Germinal center (tissue), 1 donor: ENCODE data around the gene IL1R2.

Source experiments
- DNase-seq: peaks from one replicate; pipeline ENCODE4 v3.0.0; 2012; ENCODE audit warnings: mixed read lengths, low spot score

The IL1R2 gene, protein sequence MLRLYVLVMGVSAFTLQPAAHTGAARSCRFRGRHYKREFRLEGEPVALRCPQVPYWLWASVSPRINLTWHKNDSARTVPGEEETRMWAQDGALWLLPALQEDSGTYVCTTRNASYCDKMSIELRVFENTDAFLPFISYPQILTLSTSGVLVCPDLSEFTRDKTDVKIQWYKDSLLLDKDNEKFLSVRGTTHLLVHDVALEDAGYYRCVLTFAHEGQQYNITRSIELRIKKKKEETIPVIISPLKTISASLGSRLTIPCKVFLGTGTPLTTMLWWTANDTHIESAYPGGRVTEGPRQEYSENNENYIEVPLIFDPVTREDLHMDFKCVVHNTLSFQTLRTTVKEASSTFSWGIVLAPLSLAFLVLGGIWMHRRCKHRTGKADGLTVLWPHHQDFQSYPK

GRCh38 chr2:101991721-101992145 is at the start of gene IL1R2:
Gene IL1R2, plus strand, starts transcription at chr2:101991960. Its CDS starts 16,616 bp downstream, at chr2:102008576.
- no peak for DNase-seq

GRCh38 chr2:101942851-101943250 is 48.9 kb upstream of the IL1R2 start:
- no peak for DNase-seq

- DNase-seq = no peak
Observed at GRCh38 chr2:101946372-101947039, 45.3 kb upstream of the IL1R2 start.

GRCh38 chr2:101947374-101947773 is 44.4 kb upstream of the IL1R2 start:
- no peak for DNase-seq

DNA sequence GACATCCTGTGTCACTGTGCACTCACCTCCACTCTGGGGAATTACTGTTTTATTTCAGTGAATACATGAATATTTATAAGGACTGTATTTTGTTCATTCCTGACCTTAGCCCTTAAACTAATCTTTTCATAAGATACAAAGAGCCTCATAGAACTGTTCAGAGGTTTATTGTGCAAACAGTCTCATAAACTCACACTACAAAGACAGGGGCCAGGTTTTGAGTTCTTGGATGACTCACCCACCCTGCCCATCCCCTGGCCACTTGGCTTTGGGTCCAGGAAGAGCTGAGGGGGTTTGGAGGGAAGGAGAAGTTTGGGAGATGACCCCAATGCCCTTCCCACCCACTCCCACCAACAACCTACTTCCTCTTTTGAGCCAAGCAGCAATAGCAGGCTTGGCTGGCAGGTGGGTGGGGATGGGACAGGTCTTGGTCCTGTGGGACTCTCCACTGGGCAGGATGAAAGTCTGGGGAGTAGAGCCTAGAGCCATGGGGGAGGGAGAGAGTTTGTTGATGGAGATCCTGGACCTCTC is 43.1 kb upstream of the IL1R2 start:
- DNase-seq = no peak

DNA sequence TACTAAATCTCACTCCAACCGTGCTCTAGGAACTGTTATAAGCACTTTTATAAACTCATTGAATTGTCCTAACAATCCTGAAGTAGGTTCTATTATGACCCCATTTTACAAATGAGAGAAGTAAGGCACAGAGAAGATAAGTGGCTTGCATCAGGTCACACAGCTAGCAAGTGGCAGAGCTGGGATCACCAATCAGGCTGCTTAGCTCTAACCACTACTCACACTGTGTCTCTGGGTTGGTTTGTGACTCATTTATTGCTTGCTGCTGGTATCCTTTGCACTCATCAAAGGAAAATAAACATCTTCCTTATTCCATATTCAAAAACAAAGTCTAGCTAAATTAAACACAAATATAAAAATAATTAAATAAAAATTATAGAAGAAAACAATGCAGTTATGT is 42.5 kb upstream of the IL1R2 start:
- DNase-seq = no peak

DNA sequence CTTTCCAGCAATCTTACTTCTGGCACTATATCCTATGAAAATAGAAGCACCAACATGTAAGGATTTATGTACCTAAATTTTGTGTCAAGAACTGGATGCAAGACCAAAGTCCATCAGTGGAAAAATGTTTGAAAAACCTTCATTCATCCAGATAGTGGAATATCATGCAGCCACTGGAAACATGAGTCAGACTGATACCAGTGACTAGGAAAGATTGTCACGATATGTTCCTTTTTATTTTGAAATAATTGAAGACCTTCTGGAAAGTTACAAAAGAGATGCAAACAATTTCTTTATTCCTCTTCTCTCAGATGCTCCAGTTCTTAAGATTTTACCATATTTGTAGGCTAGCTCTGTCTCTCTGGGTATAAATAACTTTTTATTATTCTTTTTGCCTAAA is 40.5 kb upstream of the IL1R2 start:
- no peak for DNase-seq

DNA sequence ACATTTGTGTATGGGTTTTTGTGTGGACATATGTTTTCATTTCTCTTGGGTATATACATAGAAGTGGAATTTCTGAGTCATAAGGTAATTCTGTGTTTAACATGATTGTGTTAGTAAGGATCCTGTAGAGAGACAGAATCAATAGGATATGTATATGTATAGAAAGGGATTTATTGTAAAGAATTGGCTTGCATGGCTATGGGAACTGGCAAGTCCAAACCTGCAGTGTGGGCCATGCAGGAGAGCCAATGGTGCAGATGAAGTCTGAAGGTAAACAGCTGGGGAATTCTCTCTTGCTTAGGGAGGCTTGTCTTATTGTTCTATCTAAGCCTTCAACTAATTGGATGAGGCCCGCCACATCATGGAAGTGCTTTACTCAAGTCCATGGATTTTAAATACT is 39.2 kb upstream of the IL1R2 start:
- DNase-seq = no peak

- no peak for DNase-seq
Observed at GRCh38 chr2:101956465-101957438, 35.0 kb upstream of the IL1R2 start.

- DNase-seq = no peak
Observed at GRCh38 chr2:101958061-101958460, 33.7 kb upstream of the IL1R2 start.

- DNase-seq = no peak
Observed at GRCh38 chr2:101960819-101961337, 30.9 kb upstream of the IL1R2 start.

DNA sequence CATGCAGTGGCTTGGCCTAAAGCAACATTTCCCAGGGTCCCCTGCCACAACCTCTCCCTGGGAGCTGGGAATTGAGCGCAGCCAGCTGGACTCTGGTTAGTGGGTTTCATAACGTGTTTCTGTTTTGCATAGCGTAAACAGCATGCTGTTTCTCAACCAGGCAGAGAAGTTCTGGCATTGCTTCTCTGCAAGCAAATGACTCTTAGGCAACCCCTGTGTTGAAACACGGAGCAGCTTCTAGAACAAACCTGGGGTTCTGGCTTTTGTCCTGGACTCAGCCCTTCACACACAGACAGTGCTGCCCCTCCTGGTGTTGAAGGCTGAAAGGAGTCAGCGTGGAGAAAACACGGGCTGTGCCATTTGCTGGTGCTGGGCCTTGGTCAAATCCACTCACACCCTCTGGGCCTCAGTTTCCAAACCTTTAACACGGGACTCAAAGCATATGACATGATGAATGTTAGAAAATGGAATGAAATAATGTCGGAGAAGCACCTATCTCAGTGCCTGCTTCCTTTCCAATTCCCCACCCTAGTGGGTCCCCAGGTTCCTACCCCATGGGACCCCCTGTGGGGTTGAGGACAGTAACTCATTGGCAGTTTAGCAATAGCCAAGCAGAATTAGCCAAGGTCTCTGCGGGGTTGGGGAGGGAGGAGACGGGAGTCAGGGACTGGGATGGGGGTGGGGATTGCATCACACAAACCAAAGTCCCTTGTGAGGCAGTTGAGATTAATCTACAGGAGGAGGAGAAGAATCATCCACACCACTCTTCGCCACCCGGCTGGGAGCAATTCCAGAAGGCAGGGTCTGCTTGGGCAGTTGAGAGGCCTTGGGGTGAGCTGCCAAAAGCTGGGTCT is 30.2 kb upstream of the IL1R2 start:
- no peak for DNase-seq

DNA sequence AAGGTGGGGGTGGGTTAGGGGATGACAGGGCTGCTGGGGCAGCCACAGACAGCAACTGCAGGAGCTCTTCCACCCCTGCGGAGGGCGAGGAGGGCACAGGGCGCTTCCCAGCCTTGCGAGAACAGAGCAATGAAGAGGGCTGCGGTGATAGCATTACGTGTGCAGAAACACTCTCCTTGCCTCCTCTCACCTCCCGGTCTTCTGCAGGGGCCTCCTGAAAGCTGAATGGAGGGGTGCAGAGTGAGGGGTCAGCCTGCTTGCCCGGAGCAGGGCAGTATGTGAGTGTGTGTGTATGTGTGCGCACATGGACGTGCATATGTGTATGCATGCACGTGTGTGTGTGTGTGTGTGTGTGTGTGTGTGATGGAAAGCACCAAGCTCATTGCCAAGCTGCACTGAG is 29.5 kb upstream of the IL1R2 start:
- no peak for DNase-seq

DNA sequence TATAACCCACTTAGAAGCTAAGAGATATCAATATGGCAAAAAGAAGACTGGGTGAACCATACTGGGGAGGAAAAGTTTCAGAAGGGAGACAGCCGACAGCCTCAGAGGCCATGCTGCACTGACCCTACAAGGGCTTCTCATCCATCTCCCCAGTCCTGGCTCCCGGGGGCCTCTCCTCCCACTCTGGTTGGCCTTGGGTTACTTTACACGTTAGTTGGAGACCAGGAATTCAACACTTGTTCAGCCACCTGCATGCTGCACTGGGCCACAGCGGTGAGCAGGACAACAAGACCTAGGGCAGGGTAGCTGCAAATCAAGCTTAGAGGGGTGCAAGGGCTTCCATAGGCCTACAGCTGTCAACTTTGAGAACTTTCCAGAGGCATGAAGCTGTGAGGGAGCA is 28.6 kb upstream of the IL1R2 start:
- DNase-seq = no peak

DNA sequence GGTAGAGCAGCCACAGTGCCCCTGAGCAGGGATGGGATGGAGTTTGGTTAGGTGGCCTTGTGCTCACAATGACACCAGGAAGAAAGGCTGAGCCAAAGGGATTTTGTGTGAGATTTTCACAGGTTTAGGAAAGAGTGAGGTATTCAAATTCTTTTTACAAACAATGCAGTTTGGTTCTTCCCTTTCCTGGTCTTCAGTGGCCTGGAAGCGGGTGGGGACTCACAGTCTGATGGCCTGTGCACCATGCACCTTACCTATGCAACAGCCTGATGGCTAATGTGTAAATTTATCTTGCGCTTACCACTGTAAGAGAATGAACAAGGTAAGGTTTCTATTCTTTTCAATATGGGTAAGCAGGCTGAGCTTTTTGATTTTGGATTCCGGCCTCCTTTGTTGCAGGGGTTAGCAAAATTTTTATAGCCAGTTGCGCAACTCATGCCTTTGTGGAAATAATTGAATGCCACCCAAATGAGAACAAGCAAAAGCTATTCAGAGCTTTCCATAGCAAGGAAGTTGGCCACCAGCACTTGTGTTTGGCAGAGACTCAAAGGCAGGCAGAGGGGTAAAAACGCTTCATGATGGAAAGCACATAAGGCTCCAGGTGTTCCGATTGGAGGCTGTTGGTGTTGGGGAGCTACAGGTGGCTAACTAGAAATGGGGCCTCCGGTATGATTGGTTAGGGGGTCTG is 23.8 kb upstream of the IL1R2 start:
- DNase-seq = no peak

DNA sequence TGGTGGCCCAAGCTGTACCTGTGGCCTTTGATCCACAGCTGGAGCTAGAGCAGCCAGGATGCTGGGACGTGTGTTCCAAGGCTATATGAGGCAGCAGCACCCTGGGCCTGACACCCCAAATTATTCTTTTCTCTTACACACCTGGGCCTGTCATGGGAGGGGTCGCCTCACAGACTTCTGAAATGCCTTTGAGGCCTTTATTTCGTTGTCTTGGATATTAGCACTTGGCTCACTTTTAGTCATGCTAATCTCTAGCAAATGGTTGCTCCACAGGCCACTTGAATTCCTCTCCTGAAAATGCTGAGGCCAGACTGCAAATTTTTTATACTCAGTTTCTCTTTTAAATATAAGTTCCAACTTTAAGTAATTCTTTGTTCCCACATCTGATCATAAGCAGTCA is 22.0 kb upstream of the IL1R2 start:
- DNase-seq = no peak

DNA sequence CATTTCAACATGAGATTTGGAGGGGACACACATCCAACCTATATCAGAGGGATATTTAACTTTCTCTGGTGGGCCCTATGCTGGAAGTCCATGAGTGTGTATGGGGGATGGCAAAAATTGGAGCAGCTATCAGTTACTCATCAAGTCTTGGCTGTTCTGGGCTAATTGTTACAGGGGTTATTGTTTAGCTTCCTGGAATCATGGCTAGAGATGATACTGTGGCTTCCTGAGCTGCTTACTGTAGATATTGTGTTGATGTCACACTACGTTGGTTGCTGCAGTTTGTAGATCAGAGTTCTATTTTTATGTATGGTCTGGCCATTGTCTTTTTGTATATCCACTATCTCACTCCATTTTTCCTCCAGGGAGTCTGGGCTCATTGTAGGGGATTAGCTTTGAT is 20.9 kb upstream of the IL1R2 start:
- no peak for DNase-seq

DNA sequence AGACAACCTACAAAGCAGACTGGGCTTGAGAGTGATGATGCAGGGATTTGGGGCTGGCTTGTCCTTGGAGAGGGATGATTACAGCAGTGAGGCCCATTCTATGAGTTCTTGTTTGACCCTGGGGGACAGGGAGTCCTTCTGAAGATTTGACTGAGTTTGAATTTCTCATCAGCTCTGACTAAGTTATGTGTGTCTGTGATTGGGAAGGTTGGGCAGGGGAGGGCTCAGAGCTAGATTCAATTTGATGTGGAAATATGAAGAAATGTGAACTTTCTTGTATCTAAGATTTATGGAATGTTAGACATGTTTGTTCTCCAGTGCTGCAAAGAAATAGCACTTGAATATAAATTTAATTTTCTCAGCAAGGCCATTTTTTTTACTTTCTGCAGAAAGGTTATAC is 19.9 kb upstream of the IL1R2 start:
- no peak for DNase-seq

GRCh38 chr2:101972621-101973434 is 18.9 kb upstream of the IL1R2 start:
- DNase-seq = no peak

GRCh38 chr2:101974663-101975062 is 17.1 kb upstream of the IL1R2 start:
- DNase-seq = no peak
